Neural cell (in vitro differentiated cells): ENCODE data around the gene HERC2. TPM values are rescaled to one million over a fixed set of nuclear protein-coding genes. Genes with fewer than 3 reads are reported as not detected.

Experiments used
- H2AFZ ChIP-seq: fragments of 200-600, 300-800 bp; sonication (generic), shearing (Covaris generic); 2 replicates; pipeline ENCODE4 v1.6.0; 2014; ENCODE audit warnings: low read depth, mild to moderate bottlenecking, antibody characterized with exemption, low read length, moderate library complexity
- H3F3A ChIP-seq: fragments of 200-600 bp; shearing (Covaris generic); 2 replicates; pipeline ENCODE4 v1.6.1; 2016; ENCODE audit warnings: mild to moderate bottlenecking, moderate library complexity, mixed read lengths, antibody characterized with exemption, low read length; ENCODE audit not compliant: insufficient read depth, poor library complexity, severe bottlenecking
- H3K27ac ChIP-seq: fragments of 200-600, 300-800 bp; sonication (generic), shearing (Covaris generic); 2 replicates; pipeline ENCODE4 v1.5.1; 2014; ENCODE audit warnings: mild to moderate bottlenecking, low read length, moderate library complexity
- H3K27me3 ChIP-seq: fragments of 300-800, 200-600 bp; sonication (generic), shearing (Covaris generic); 2 replicates; pipeline ENCODE4 v1.6.0; 2014; ENCODE audit warnings: mild to moderate bottlenecking, low read depth, low read length, moderate library complexity; ENCODE audit not compliant: insufficient read depth
- H3K36me3 ChIP-seq: fragments of 300-800, 200-600 bp; sonication (generic), shearing (Covaris generic); 2 replicates; pipeline ENCODE4 v1.5.1; 2014; ENCODE audit warnings: mild to moderate bottlenecking, antibody characterized with exemption, low read length, moderate library complexity; ENCODE audit not compliant: insufficient read depth
- H3K4me2 ChIP-seq: fragments of 300-800, 200-600 bp; sonication (generic), shearing (Covaris generic); 2 replicates; pipeline ENCODE4 v1.6.0; 2014; ENCODE audit warnings: mild to moderate bottlenecking, low read length
- H3K4me3 ChIP-seq: fragments of 300-800, 200-600 bp; sonication (generic), shearing (Covaris generic); 2 replicates; pipeline ENCODE4 v1.5.1; 2014; ENCODE audit warnings: mild to moderate bottlenecking, low read length, moderate library complexity
- H3K79me2 ChIP-seq: fragments of 200-600 bp; shearing (Covaris generic); replicated peaks from 2 replicates; pipeline ENCODE4 v1.6.0; 2014; ENCODE audit warnings: mild to moderate bottlenecking, low read length, moderate library complexity; ENCODE audit not compliant: insufficient read depth
- H3K9ac ChIP-seq: fragments of 300-800, 200-600 bp; sonication (generic), shearing (Covaris generic); 2 replicates; pipeline ENCODE4 v1.6.1; 2016; ENCODE audit warnings: mild to moderate bottlenecking, low read length, mixed read lengths
- H3K9me2 ChIP-seq: fragments of 200-600 bp; shearing (Covaris generic); 2 replicates; pipeline ENCODE4 v1.6.1; 2016; ENCODE audit warnings: mild to moderate bottlenecking, low read length, mixed read lengths; ENCODE audit not compliant: insufficient read depth
- H3K9me3 ChIP-seq: fragments of 200-600, 300-800 bp; sonication (generic), shearing (Covaris generic); 2 replicates; pipeline ENCODE4 v1.6.1; 2016; ENCODE audit warnings: mild to moderate bottlenecking, mixed run types, low read length, moderate library complexity, mixed read lengths
- H4K20me1 ChIP-seq: fragments of 200-600 bp; shearing (Covaris generic); 2 replicates; pipeline ENCODE4 v1.6.1; 2016; ENCODE audit warnings: mild to moderate bottlenecking, mixed run types; ENCODE audit not compliant: insufficient read depth
- CTCF ChIP-seq: fragments of 450-650 bp; IDR thresholded peaks from 2 replicates; pipeline ENCODE4 v1.5.1; 2014; ENCODE audit warnings: antibody characterized with exemption, mild to moderate bottlenecking, moderate library complexity; ENCODE audit not compliant: poor library complexity, severe bottlenecking
- EP300 ChIP-seq: fragments of 450-650 bp; conservative IDR thresholded peaks from 2 replicates; pipeline ENCODE4 v1.6.1; 2014; ENCODE audit warnings: antibody characterized with exemption, mild to moderate bottlenecking, moderate library complexity; ENCODE audit not compliant: poor library complexity, severe bottlenecking
- EZH2 ChIP-seq: fragments of 200-600, 300-800 bp; shearing (Covaris generic), sonication (generic); IDR thresholded peaks from 2 replicates; pipeline ENCODE4 v1.6.1; 2014; ENCODE audit warnings: antibody characterized with exemption, low read length, borderline replicate concordance, mild to moderate bottlenecking; ENCODE audit not compliant: insufficient read depth, poor library complexity, severe bottlenecking
- MXI1 ChIP-seq: fragments of 450-650 bp; conservative IDR thresholded peaks from 2 replicates; pipeline ENCODE4 v1.6.1; 2014; ENCODE audit warnings: antibody characterized with exemption, mild to moderate bottlenecking; ENCODE audit not compliant: poor library complexity, severe bottlenecking
- POLR2AphosphoS5 ChIP-seq: IDR thresholded peaks from 2 replicates; pipeline ENCODE4 v1.6.1; 2012
- RAD21 ChIP-seq: fragments of 450-650 bp; conservative IDR thresholded peaks from 2 replicates; pipeline ENCODE4 v1.6.1; 2014; ENCODE audit warnings: antibody characterized with exemption, mild to moderate bottlenecking, moderate library complexity
- REST ChIP-seq: IDR thresholded peaks from 2 replicates; pipeline ENCODE4 v1.6.1; 2012; ENCODE audit warnings: borderline replicate concordance
- SMC3 ChIP-seq: fragments of 450-650 bp; conservative IDR thresholded peaks from 2 replicates; pipeline ENCODE4 v1.6.1; 2014; ENCODE audit warnings: antibody characterized with exemption, mild to moderate bottlenecking, moderate library complexity; ENCODE audit not compliant: poor library complexity
- TAF1 ChIP-seq: IDR thresholded peaks from 2 replicates; pipeline ENCODE4 v1.6.1; 2012; ENCODE audit warnings: low read depth
- polyA plus RNA-seq: library from polyadenylated mRNA; depleted of rRNA; stranded (reverse); fragments of >200 nt; gene quantifications from 2 replicates; pipeline ENCODE4 v1.2.3, GENCODE V29; 2014

Gene HERC2
- polyA plus RNA-seq, 1 donor from 2014 or later: 47.3 TPM

GRCh38 chr15:28101201-28101600 is 220.8 kb downstream of the HERC2 start:
- no peak overlapping the region for H2AFZ ChIP-seq
- no peaks in the 10 kb centered on the region for H3F3A ChIP-seq
- H3K27ac ChIP-seq: no peak overlapping the region
- peaks cover 54% of the 10 kb centered on the region for H3K27me3 ChIP-seq
- H3K4me3 ChIP-seq: no peak overlapping the region
- no peak overlapping the region for H3K9ac ChIP-seq
- no peaks in the 10 kb centered on the region for H3K79me2 ChIP-seq
- no peaks in the 10 kb centered on the region for H4K20me1 ChIP-seq
- H3K9me3 ChIP-seq: no peaks in the 10 kb centered on the region
- TF ChIP-seq CTCF: no peak
- no peak for TF ChIP-seq EP300
- TF ChIP-seq EZH2: no peak
- no peak for TF ChIP-seq RAD21
- TF ChIP-seq TAF1: no peak
- no peak for TF ChIP-seq MXI1
- TF ChIP-seq REST: no peak
- no peak for TF ChIP-seq SMC3
- no peak for TF ChIP-seq POLR2AphosphoS5
- no peaks in the 10 kb centered on the region for H3K36me3 ChIP-seq
- no peaks in the 10 kb centered on the region for H3K9me2 ChIP-seq
- H3K4me2 ChIP-seq: no peak overlapping the region

- Histone ChIP-seq H3K27me3 (peaks cover 54% of the 10 kb centered on the region), H4K20me1 (no peaks in the 10 kb centered on the region), H3K4me2 (no peak overlapping the region), H2AFZ (no peak overlapping the region), H3K9me2 (no peaks in the 10 kb centered on the region), H3K36me3 (no peaks in the 10 kb centered on the region), H3K9ac (no peak overlapping the region), H3K27ac (no peak overlapping the region), H3K9me3 (no peaks in the 10 kb centered on the region), H3K79me2 (no peaks in the 10 kb centered on the region), H3K4me3 (no peak overlapping the region), H3F3A (no peaks in the 10 kb centered on the region)
- TF ChIP-seq EZH2: no peak
- no peak for TF ChIP-seq CTCF
- TF ChIP-seq EP300: no peak
- TF ChIP-seq MXI1: no peak
- TF ChIP-seq TAF1: no peak
- no peak for TF ChIP-seq RAD21
- TF ChIP-seq POLR2AphosphoS5: no peak
- no peak for TF ChIP-seq SMC3
- no peak for TF ChIP-seq REST
Observed at GRCh38 chr15:28100516-28101195, 221.3 kb downstream of the HERC2 start.
